ENCODE measurements around the gene DNAJC21. TPM values are rescaled to one million over a fixed set of nuclear protein-coding genes. Genes with fewer than 3 reads are reported as not detected.
"Not testable (repeated sequence)": the region's sequence is repeated elsewhere in the genome, so short reads cannot be mapped to it uniquely, and the experiment has no call there.

DNAJC21 gene
- total RNA-seq, 2 experiments from 2014 or later = 60.3 to 62.3 TPM

GRCh38 chr5:34944460-34945047 lies 15.2 kb downstream of the DNAJC21 start:
- no peak overlapping the region for H3K4me3 Mint-ChIP-seq
- no peak for DNase-seq
- POLR2A ChIA-PET = no interaction called here
- no peak overlapping the region for H3K27ac Mint-ChIP-seq
- H3K4me1 Mint-ChIP-seq (ENCODE audit: low read depth) = no peaks in the 10 kb centered on the region
- intact Hi-C loops (cut with micrococcal nuclease) = no loop called here
- no peaks in the 10 kb centered on the region for H3K9me3 Mint-ChIP-seq
- H3K36me3 Mint-ChIP-seq = peaks cover 47% of the 10 kb centered on the region
- CTCF ChIA-PET = interaction anchor here (1.4 kb wide), 1 partner anchor 13 kb away, joined by 3 read pairs; no protein-coding TSS in a partner anchor
- H3K27me3 Mint-ChIP-seq = no peaks in the 10 kb centered on the region

- H3K27ac Mint-ChIP-seq = no peak overlapping the region
Measured at GRCh38 chr5:34957321-34957720, 28.0 kb downstream of the DNAJC21 start.

GRCh38 chr5:34957857-34958690 lies 28.7 kb downstream of the DNAJC21 start:
- Mint-ChIP-seq H3K4me1 (ENCODE audit: low read depth) (peaks cover 19% of the 10 kb centered on the region), H3K36me3 (peaks cover 15% of the 10 kb centered on the region), H3K9me3 (no peaks in the 10 kb centered on the region), H3K27ac (no peak overlapping the region), H3K27me3 (no peaks in the 10 kb centered on the region), H3K4me3 (no peak overlapping the region)
- no peak for DNase-seq
- POLR2A ChIA-PET = no interaction called here
- intact Hi-C loops (cut with micrococcal nuclease) = loop anchor here (1.0 kb wide), 1 partner anchor 45 kb away; no protein-coding TSS in a partner anchor
- CTCF ChIA-PET = interaction anchor here (1.3 to 5.4 kb wide), 2 partner anchors 14 to 45 kb away, joined by 3 to 52 read pairs; no protein-coding TSS in a partner anchor

More at GRCh38 chr5:34957321-34957720, 28.0 kb downstream of the DNAJC21 start:
- intact Hi-C loops (cut with micrococcal nuclease) = no loop called here
- peaks cover 19% of the 10 kb centered on the region for H3K4me1 Mint-ChIP-seq (ENCODE audit: low read depth)
- H3K9me3 Mint-ChIP-seq = no peaks in the 10 kb centered on the region
- H3K36me3 Mint-ChIP-seq = peaks cover 17% of the 10 kb centered on the region
- POLR2A ChIA-PET = no interaction called here
- CTCF ChIA-PET = interaction anchor here (1.3 to 5.4 kb wide), 2 partner anchors 13 to 45 kb away, joined by 3 to 52 read pairs; no protein-coding TSS in a partner anchor
- DNase-seq = no peak
- H3K4me3 Mint-ChIP-seq = no peak overlapping the region
- no peaks in the 10 kb centered on the region for H3K27me3 Mint-ChIP-seq

GRCh38 chr5:34959323-34959722 lies 30.0 kb downstream of the DNAJC21 start:
- no peaks in the 10 kb centered on the region for H3K27me3 Mint-ChIP-seq
- ChIA-PET CTCF (interaction anchor here (0.7 to 5.4 kb wide), 3 partner anchors 8 to 411 kb away, joined by 3 to 52 read pairs (median 3); no protein-coding TSS in a partner anchor), POLR2A (no interaction called here)
- no peak overlapping the region for H3K4me3 Mint-ChIP-seq
- peaks cover 19% of the 10 kb centered on the region for H3K4me1 Mint-ChIP-seq (ENCODE audit: low read depth)
- peak; percentile 16 for DNase-seq
- H3K36me3 Mint-ChIP-seq = peaks cover 12% of the 10 kb centered on the region
- H3K27ac Mint-ChIP-seq = no peak overlapping the region
- intact Hi-C loops (cut with micrococcal nuclease) = no loop called here
- no peaks in the 10 kb centered on the region for H3K9me3 Mint-ChIP-seq

GRCh38 chr5:34967540-34967939 lies 38.2 kb downstream of the DNAJC21 start:
- no peak for DNase-seq
- POLR2A ChIA-PET = no interaction called here
- Mint-ChIP-seq H3K27me3 (no peaks in the 10 kb centered on the region), H3K4me1 (ENCODE audit: low read depth) (no peaks in the 10 kb centered on the region), H3K9me3 (peaks cover 10% of the 10 kb centered on the region), H3K36me3 (peaks cover 15% of the 10 kb centered on the region), H3K4me3 (no peak overlapping the region), H3K27ac (no peak overlapping the region)
- CTCF ChIA-PET = no interaction called here
- intact Hi-C loops (cut with micrococcal nuclease) = no loop called here

- H3K27me3 Mint-ChIP-seq = no peaks in the 10 kb centered on the region
- CTCF ChIA-PET = interaction anchor here (1.2 kb wide), 1 partner anchor 35 kb away, joined by 3 read pairs; no protein-coding TSS in a partner anchor
- no peak for DNase-seq
- H3K27ac Mint-ChIP-seq = no peak overlapping the region
- peaks cover 15% of the 10 kb centered on the region for H3K36me3 Mint-ChIP-seq
- intact Hi-C loops (cut with micrococcal nuclease) = no loop called here
- H3K4me3 Mint-ChIP-seq = no peak overlapping the region
- H3K4me1 Mint-ChIP-seq (ENCODE audit: low read depth) = no peaks in the 10 kb centered on the region
- H3K9me3 Mint-ChIP-seq = peaks cover 10% of the 10 kb centered on the region
- POLR2A ChIA-PET = no interaction called here
Measured at GRCh38 chr5:34968258-34968657, 38.9 kb downstream of the DNAJC21 start.

GRCh38 chr5:34970552-34970951 lies 41.2 kb downstream of the DNAJC21 start:
- no peak for DNase-seq
- no peaks in the 10 kb centered on the region for H3K27me3 Mint-ChIP-seq
- H3K27ac Mint-ChIP-seq = no peak overlapping the region
- peaks cover 15% of the 10 kb centered on the region for H3K36me3 Mint-ChIP-seq
- peaks cover 8% of the 10 kb centered on the region for H3K9me3 Mint-ChIP-seq
- H3K4me1 Mint-ChIP-seq (ENCODE audit: low read depth) = no peaks in the 10 kb centered on the region
- intact Hi-C loops (cut with micrococcal nuclease) = no loop called here
- H3K4me3 Mint-ChIP-seq = no peak overlapping the region
- CTCF ChIA-PET = no interaction called here
- POLR2A ChIA-PET = no interaction called here

- H3K4me1 Mint-ChIP-seq (ENCODE audit: low read depth); CTCF ChIA-PET; DNase-seq; H3K9me3 Mint-ChIP-seq; H3K36me3 Mint-ChIP-seq; H3K4me3 Mint-ChIP-seq; POLR2A ChIA-PET; H3K27me3 Mint-ChIP-seq; H3K27ac Mint-ChIP-seq; intact Hi-C loops (cut with micrococcal nuclease): not testable (repeated sequence)
Measured at GRCh38 chr5:34971655-34972054, 42.3 kb downstream of the DNAJC21 start.

- ChIA-PET POLR2A (interaction anchor here (0.5 kb wide), 1 partner anchor 20 kb away, joined by 3 read pairs; no protein-coding TSS in a partner anchor), CTCF (interaction anchor here (0.9 to 1.0 kb wide), 2 partner anchors 14 to 27 kb away, joined by 3 to 4 read pairs; no protein-coding TSS in a partner anchor)
- Mint-ChIP-seq H3K4me1 (ENCODE audit: low read depth) (no peaks in the 10 kb centered on the region), H3K27ac (no peak overlapping the region), H3K27me3 (peaks cover 2% of the 10 kb centered on the region), H3K36me3 (no peaks in the 10 kb centered on the region), H3K9me3 (peaks cover under 1% of the 10 kb centered on the region), H3K4me3 (no peak overlapping the region)
- no peak for DNase-seq
- intact Hi-C loops (cut with micrococcal nuclease) = no loop called here
Measured at GRCh38 chr5:34976347-34976746, 47.0 kb downstream of the DNAJC21 start.

- no peak overlapping the region for H3K27ac Mint-ChIP-seq
- intact Hi-C loops (cut with micrococcal nuclease) = no loop called here
- peaks cover 2% of the 10 kb centered on the region for H3K27me3 Mint-ChIP-seq
- no peaks in the 10 kb centered on the region for H3K36me3 Mint-ChIP-seq
- ChIA-PET POLR2A (no interaction called here), CTCF (no interaction called here)
- H3K4me1 Mint-ChIP-seq (ENCODE audit: low read depth) = no peaks in the 10 kb centered on the region
- DNase-seq = no peak
- peaks cover 7% of the 10 kb centered on the region for H3K9me3 Mint-ChIP-seq
- no peak overlapping the region for H3K4me3 Mint-ChIP-seq
Measured at GRCh38 chr5:34977934-34978613, 48.7 kb downstream of the DNAJC21 start.

GRCh38 chr5:34978681-34979080 lies 49.3 kb downstream of the DNAJC21 start:
- intact Hi-C loops (cut with micrococcal nuclease) = no loop called here
- ChIA-PET CTCF (no interaction called here), POLR2A (no interaction called here)
- no peak for DNase-seq
- H3K36me3 Mint-ChIP-seq = no peaks in the 10 kb centered on the region
- no peak overlapping the region for H3K4me3 Mint-ChIP-seq
- H3K27ac Mint-ChIP-seq = no peak overlapping the region
- peaks cover 2% of the 10 kb centered on the region for H3K27me3 Mint-ChIP-seq
- H3K9me3 Mint-ChIP-seq = peaks cover 7% of the 10 kb centered on the region
- H3K4me1 Mint-ChIP-seq (ENCODE audit: low read depth) = no peaks in the 10 kb centered on the region

GRCh38 chr5:34982823-34983222 lies 53.5 kb downstream of the DNAJC21 start:
- ChIA-PET CTCF (no interaction called here), POLR2A (no interaction called here)
- Mint-ChIP-seq H3K4me3 (no peak overlapping the region), H3K9me3 (peaks cover 25% of the 10 kb centered on the region), H3K27me3 (peaks cover 13% of the 10 kb centered on the region), H3K36me3 (peaks cover 3% of the 10 kb centered on the region), H3K27ac (no peak overlapping the region), H3K4me1 (ENCODE audit: low read depth) (no peaks in the 10 kb centered on the region)
- intact Hi-C loops (cut with micrococcal nuclease) = no loop called here
- no peak for DNase-seq

Data from activated CD4-positive, alpha-beta memory T cell treated with anti-CD3 and anti-CD28 coated beads for 36 hours (primary cell).